ENCODE results near the gene SLC25A45.
A peak's percentile ranks its signal among the peaks of the same experiment; 100 is the strongest.
"Not testable (repeated sequence)": the region's sequence is repeated elsewhere in the genome, so short reads cannot be mapped to it uniquely, and the experiment has no call there.

Gene SLC25A45

DNA sequence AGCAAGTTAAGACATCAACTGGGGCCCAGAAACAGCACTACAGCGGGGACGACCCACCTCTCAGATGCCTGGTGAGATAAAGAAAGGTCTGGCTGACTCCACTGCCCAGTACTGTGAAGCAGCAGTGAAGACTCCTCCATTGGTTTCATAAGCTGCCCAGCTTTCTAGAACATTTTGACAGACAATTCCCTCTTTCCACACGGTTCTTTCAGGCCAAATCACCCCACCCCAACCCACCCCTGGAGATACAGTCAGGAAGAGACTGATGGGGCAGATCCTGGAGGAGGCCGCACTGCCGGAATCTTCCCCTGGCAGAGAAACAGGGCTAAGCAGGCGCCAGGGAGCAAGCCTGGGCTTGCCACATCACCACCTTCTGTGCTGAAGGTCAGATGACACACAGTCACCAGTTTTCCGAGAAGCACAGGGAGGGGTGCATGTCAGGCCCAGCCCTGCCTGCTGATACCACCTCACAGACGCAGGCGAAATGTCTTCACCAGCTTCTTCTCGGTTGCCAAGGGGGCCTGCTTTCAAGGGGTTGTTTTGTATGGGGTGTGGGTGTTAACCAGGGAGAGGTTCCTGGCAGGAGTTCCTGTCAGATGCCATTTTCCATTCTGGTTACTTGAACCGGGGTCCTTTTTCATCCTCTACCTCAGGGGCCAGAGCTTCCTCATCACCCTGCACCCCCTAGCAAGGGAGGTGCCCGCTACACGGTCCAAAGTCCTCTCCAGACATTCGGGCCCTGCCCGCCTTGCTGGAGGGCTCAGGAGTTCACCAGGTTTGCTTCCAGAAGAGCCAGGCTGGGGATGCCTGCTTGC, 38.7 kb upstream of the SLC25A45 start:
- DNase-seq (ENCODE audit: low spot score) = peak; percentile 98

GRCh38 chr11:65420506-65420905, 38.1 kb upstream of the SLC25A45 start:
- DNase-seq (ENCODE audit: low spot score) = no peak

- DNase-seq (ENCODE audit: low spot score) = peak; percentile 94
These were observed 37.5 kb upstream of the SLC25A45 start for GRCh38 chr11:65419772-65420481.

GRCh38 chr11:65419460-65419771, 37.0 kb upstream of the SLC25A45 start:
- DNase-seq (ENCODE audit: low spot score) = no peak

DNA sequence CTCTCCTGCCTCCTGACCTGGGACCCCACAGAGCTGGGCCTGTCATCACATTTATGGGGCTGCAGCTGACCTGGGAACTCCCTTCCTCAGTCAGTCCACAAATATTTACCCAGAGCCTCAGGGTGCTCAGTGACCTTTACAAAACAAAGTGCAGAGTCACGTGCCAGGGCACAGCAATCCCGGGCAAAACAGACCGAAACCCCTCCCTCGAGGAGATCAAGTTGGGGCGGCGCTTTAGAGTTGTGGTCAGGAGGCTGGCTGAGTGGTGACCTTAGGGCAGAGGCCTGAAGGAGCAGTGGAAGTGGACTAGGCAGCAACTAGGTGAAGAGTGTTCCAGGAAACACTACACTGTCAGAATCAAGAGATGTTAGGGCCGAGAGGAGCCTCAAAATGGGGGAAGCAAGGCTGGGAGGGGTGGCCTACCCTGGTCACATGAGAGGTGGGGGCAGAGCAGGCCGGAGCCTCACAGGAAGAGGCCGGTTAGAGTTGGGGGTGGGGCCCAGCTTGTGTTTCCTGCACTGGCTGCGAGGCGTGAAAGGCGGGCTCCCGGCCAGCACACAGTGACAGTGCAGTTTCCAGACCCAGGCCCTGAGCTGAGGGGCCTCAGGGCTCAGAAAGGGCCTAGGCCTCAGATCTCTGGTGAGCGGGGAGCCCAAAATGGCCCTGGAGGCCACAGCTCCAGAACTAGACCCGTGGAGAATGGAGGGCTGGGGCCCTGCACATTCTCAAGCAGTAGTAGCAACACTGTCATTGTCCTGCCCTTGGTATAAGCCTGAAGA, 36.4 kb upstream of the SLC25A45 start:
- peak; percentile 96 for DNase-seq (ENCODE audit: low spot score)

DNA sequence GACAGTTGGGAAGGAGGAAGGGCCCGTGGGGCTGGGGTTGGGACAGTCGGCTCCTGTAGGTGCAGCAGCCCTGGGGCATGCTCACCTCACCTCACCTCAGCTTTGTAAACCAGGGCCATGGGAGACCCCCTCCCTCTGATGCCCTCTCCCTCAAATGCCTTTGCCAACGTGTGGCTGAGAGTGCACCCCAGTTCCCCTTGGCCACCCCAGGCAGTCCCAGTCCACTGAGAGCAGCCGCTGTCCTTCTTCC, 35.9 kb upstream of the SLC25A45 start:
- DNase-seq (ENCODE audit: low spot score) = no peak

GRCh38 chr11:65417702-65418430, 35.4 kb upstream of the SLC25A45 start:
- DNase-seq (ENCODE audit: low spot score) = no peak

DNA sequence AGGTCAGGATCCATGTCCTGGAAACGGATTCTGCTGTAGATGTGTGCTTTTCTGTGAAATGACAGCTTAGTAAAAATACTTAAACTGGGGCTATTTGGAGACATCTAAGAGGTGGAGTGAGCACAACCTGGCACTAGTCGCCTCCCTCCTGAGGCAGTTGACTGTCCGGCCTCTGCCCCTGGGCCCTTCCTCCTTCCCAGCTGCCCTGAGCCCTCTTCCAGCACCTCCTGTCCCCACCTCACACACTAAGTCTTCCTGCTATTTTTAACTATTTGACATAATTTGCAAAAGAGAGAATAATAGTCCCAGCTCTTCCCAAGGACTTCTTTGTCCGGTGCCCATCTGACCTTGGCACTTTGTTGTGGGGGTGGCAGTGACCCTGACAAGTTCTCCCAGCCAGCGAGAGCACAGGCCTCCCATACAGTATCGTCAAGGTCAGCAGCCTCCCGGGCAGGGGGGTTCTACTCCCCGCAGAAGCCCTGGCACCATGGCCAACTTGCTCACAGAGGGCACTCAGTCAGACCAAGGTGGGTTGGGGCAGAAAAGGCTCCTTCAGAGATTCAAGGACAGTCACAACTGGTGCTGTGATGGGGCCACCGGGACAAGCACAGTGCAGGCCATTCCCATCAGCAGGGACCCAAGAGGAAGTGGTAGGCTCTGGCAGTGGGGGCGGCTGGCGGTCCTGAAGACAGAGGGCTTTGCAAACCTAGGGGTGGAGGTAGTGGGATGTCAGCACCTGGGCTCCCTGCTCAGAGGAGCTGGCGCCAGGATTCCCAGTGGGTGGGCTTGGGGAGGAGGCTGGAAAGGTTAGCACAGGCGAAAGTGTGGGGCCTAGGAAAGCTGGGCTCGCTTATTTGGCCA, 34.6 kb upstream of the SLC25A45 start:
- no peak for DNase-seq (ENCODE audit: low spot score)

GRCh38 chr11:65416341-65416824, 33.9 kb upstream of the SLC25A45 start:
- peak; percentile 82 for DNase-seq (ENCODE audit: low spot score)

- no peak for DNase-seq (ENCODE audit: low spot score)
These were observed 33.3 kb upstream of the SLC25A45 start for GRCh38 chr11:65415499-65416340.

GRCh38 chr11:65414776-65415498, 32.5 kb upstream of the SLC25A45 start:
- DNase-seq (ENCODE audit: low spot score) = no peak

DNA sequence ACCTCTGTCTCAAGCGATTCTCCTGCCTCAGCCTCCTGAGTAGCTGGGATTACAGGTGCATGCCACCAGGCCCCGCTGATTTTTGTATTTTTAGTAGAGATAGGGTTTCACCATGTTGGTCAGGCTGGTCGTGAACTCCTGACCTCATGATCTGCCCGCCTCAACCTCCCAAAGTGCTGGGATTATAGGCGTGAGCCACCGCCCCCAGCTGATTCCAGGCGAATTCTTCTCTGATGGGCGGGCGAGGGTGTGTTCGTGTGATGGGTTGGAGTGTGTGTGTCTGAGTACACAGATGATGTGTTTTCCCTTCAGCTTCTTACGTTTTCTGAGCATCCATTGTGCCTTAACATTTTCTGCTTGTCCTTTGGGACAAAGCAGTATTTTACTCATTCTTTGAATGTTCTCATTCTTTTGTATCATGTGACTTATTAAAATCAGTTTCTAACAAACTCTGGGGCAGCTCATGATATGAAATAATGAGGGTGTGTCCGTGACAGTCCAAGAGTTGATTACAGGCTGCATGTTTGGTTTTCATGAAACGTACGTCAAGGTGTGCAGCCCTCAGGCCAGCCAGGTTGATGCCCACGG, 30.7 kb upstream of the SLC25A45 start:
- not testable (repeated sequence) for DNase-seq (ENCODE audit: low spot score)

DNA sequence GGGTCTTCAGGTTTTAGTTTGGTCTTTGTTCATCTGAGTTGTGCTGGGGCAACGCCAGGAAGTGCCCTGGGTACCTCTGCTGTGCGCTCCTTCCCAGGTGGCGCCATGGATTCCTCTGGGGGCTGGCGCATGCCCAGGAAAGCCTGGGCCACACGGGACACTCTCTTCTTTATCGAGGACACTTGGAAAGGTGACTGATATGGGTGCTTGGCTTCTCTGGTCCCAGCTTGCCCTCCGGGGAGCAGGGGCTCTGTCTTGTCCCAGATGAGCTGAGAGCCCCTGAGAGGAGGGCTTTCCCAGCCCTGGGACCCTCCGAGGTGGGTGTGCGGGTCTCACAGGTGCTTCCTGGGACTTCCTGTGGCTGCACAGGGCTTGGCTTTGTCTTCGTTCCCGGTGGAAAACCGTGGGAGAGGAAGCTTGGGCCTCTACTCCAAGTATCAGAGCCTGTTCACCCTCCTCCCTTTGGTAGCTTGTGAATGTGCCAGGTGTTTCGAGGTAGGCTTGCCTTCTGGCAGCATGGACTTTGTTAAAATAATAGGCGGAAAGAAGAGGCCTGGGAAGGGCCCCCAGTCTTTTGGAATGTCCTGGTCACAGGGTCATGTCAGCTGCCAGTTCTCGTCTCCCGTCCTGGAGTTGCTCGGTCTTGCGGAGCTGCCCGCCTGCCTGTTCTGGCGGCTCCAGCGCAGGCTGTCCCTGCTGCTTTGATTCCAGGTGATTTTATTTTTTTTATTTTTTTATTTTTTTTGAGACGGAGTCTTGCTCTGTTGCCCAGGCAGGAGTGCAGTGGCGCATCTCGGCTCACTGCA, 30.0 kb upstream of the SLC25A45 start:
- DNase-seq (ENCODE audit: low spot score) = no peak

DNA sequence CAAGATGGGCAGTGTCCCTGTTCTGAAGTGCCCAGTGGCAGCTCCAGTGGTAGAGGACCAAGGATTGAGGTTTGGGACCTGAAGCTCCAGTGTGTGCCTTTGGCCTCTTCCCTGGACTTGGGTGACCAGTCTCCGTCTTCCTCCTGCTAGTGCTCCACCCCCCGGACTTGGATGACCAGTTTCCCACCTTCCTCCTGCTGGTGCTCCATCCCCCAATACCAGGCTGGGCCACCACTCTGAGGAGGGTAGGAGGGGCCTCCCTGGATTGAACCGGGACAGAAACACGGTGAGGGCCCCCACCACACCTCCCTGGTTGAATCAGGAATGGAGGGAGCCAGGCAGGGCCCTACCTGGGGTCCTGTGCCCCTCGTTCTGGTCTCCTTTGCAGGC, 29.2 kb upstream of the SLC25A45 start:
- no peak for DNase-seq (ENCODE audit: low spot score)

- DNase-seq (ENCODE audit: low spot score) = no peak
These were observed 28.7 kb upstream of the SLC25A45 start for GRCh38 chr11:65410936-65411680.

DNA sequence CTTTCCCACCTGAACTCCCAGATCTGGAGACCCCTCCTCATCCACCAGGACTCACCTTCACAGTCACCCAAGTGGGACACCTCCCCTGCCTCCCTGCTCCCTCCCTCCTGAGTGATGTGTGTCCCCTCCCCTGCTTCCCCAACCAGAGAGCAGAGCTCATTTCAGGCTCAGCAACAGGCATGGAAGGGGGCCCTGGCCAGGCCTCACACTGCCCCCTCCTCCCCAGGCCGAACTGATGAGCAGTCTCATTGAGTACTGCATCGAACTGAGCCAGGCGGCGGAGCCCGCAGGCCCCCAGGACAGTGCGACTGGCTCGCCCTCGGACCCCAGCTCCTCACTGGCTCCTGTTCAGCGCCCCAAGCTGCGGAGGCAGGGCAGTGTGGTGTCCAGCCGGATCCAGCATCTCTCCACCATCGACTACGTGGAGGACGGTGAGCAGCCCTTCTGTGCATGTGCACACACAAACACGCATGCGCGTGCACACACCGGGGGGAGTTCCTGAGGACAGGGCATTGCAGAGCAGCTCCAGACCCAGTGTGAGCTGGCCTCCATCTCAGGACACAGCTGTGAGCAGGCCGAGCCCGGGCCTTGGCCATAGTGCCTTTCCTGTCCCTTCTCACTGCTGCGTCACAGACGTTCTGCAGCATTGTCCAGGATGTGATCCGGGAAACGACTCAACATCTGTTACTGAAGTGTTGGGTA, 22.3 kb upstream of the SLC25A45 start:
- DNase-seq (ENCODE audit: low spot score) = no peak

GRCh38 chr11:65404210-65404609, 21.8 kb upstream of the SLC25A45 start:
- no peak for DNase-seq (ENCODE audit: low spot score)
